Hematopoietic multipotent progenitor cell treated with erythropoietin and hydrocortisone succinate and interleukin-3 and kit ligand, for 17 days (in vitro differentiated cells): ENCODE data around the gene YWHAH.
"Not testable (repeated sequence)": the region's sequence is repeated elsewhere in the genome, so short reads cannot be mapped to it uniquely, and the experiment has no call there.

Experiments used
- DNase-seq: peaks from one replicate; pipeline ENCODE4 v3.0.0-alpha.2; 2015; ENCODE audit warnings: low spot score

The YWHAH gene

DNA sequence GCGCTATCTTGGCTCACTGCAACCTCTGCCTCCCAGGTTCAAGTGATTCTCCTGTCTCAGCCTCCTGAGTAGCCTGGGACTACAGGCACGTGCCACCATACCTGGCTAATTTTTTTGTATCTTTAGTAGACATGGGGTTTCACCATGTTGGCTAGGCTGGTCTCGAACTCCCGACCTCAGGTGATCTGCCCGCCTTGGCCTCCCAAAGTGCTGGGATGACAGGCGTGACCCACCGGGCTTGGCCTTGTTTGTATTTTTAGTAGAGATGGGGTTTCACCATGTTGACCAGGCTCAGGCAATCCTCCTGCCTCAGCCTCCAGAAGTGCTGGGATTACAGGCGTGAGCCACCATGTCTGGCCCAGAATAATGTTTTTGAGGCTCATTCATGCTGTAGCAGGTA, 37.6 kb downstream of the YWHAH start:
- not testable (repeated sequence) for DNase-seq

DNA sequence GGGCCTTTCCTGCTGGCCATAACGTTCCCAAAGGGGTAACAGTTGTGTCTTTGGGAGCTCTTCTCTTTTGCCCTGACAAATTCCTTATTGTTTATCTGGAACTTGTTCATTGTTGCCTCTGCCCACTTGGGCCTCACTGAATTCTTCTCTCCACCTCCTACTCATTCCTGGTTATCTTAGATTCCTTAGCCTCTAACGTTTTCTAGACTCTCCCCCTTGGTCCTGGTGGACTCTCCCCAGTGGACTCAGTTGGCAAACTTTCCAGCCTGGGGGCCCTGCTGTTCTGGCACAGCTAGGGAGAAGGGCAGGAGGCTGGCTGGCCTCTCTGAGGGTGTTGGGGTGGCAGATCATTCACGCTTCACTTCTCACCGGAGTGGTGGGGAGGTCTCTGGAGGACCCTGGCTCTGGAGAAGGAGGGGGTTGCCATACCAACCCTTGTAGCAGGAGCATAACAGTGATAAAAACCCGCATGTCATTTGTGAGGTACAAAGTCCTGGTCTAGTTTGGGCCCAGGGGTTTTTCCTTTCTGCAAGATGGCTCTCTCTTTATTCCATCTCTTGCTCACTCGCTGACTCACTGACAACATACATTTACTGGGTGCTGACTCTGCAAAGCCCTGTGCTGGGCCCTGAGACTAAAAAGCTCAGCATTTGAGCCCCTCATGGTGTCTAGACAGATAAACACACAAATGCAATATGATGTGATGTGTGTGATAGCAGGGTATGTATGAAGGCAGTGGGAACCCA, 39.7 kb downstream of the YWHAH start:
- no peak for DNase-seq

DNA sequence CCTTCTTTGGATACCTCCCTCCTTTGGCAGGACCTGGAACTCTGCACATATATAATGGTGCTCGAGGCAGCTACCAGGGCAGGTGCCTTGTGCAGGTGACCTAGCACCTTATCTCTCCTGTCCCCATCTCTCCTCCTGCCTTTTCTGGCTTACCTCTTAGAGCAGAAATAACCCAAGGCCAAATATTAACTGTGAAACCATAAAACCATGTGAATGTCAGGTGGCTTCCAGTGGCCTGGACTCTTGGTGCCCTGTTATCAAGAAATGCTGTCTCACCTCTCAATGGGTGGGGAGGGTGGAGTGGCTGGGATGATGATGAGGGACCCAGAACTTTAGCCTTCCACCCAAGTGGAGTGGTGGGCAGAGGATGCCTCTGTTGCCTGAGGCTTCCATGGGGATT, 42.9 kb downstream of the YWHAH start:
- no peak for DNase-seq

DNA sequence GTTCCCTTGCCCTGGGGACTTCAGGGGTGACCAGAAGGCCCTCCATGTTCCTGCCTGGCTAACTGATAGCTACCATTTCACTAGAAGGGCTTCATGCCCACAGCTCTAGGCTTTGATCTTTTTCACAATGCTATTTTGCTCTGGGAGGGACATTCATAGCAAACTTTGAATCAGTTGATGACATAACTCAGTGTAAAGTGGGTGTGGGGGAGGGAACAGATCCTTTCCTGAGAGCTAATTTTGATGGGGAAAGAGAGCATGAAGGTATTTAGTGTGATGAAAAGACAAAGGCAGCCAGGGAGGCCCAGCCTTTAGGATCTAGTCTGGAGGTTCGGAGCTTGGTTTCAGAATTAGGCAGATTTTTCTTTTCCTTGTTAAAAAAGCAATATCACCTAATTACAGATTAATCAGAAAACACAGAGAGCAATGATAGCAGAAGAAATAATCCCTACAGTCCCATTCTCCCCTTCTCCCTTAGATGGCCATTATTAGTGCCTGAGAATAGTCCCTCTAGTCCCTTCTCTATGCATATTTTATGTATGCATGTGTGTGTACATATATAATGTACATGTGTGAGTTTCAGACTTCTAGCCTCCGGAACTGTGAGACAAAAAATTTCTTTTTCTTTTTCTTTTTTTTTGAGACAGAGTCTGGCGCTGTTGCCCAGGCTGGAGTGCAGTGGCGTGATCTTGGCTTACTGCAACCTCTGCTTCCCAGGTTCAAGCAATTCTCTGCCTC, 46.9 kb downstream of the YWHAH start:
- DNase-seq, result no peak

DNA sequence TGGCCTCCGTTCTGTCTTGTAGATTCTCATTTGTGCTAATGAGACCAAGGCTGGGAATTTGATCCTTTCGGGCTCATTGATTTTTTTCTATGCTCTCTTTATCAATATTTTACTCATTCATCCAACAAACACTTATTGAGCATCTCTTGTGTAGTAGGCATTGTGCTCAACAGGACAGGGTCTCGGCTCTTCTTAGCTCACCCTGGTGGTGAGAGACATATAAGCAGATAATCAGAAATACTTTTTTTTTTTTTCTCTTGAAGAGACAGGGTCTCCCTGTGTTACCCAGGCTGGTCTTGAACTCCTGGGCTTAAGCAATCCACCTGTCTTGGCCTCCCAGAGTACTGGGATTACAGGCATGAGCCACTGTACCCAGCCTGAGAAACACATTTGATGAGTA, 50.7 kb downstream of the YWHAH start:
- no peak for DNase-seq

DNA sequence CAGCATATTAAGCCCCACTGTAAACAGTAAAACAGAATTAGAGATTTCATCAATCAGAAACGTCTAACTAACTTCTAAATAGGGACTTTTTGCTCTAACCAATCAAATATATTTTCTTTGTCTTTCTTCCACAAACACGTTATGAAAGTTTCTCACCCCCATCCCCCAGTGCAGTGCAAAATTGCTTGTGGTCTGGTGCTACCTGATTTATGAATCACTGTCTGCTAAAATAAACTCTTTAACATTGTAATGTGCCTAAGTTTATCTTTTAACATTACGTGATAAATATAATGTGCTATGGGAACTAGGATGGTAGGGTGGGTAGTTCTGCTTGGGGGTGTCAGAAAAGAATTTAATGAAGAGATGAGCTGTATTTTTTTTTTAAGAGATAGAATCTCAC, 51.5 kb downstream of the YWHAH start:
- DNase-seq, result no peak

DNA sequence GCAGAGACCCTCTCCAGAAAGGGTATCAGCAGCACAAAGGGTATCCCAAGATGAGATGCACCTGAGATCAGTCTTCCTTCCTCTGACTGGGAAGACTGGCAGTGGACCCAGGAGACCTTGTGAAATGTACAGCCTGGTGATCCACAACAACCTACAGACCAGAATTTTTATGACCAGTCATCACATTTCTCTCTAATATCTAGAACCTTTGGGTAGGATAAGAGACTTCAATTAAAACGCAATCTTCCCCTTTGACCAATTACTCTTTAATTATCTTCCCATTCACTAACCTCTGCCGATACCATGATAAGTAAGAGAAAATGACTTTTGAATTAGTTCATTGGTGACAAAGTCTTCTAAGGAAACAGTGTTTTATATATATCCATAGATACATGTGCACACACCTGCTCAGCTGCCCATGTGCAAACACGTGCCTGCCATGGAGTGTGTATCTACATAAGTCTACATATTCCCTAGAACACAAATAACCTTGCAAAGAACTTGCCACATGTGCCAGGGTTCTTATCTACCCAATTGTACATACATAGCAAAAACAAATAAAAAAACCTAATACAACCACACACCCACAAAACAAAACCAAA, 54.5 kb downstream of the YWHAH start:
- DNase-seq, result no peak

DNA sequence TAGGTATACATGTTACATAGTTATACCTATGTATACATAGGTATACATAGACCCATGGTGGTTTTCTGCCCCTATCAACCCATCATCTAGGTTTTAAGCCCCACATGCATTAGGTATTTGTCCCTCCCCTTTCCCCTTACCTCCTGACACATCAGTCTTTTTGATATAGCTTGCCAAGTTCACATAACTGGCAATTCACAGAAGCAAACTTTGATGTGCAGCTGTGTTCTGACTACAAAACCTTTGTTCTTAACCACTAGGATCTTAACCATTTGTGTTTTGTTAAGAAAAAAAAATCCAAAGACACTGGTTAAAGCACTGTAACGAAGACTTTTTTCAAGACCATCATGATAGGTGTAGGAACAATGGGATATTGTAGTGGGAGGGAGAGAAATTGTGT, 55.8 kb downstream of the YWHAH start:
- DNase-seq, result no peak

DNA sequence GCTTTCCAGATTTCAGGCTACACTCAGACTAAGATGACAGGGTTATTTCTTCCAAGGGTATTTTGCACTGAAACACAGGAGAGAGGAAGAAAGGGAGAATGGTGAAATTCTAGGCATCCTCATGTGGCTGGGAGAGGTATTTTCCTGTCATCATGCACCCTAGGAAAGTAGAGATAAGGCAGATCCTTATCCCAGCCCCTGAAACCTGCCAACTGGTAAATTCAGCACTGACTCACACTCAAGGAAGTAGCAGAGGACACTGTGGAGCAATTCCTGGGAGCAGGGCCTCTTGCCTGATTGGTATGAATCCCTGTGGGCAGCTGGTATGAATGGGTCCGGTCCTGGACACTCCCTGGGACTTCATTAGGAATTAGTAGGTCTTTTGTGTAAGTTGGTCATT, 61.1 kb downstream of the YWHAH start:
- DNase-seq, result no peak
